EL (cell line): ENCODE results near the gene RAB11FIP3.

Experiments used
- DNase-seq: peaks from one replicate; pipeline ENCODE4 v3.0.0-alpha.2; 2016

The RAB11FIP3 gene

GRCh38 chr16:519841-520687 lies 94.6 kb downstream of the RAB11FIP3 start:
- no peak for DNase-seq

DNA sequence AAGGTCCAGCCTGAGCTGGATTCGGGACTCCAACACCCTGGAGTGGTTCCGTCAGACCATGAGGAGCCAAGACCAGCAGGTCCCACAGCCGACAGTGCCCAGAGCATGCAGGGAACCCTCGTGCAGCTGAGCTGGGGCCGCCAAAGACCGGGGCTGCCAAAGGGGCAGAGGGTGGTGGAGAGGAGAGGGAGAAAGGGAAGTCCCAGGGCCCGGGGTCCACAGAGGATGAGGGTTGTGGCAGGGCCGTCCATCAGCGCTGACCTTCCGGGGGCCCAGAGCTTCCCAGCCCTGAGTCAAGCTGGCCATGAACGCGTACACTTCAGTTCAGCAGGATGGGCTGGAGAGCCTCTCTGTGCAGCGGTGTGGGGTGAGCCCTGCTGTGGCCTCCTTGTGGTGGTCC lies 95.4 kb downstream of the RAB11FIP3 start:
- no peak for DNase-seq

DNA sequence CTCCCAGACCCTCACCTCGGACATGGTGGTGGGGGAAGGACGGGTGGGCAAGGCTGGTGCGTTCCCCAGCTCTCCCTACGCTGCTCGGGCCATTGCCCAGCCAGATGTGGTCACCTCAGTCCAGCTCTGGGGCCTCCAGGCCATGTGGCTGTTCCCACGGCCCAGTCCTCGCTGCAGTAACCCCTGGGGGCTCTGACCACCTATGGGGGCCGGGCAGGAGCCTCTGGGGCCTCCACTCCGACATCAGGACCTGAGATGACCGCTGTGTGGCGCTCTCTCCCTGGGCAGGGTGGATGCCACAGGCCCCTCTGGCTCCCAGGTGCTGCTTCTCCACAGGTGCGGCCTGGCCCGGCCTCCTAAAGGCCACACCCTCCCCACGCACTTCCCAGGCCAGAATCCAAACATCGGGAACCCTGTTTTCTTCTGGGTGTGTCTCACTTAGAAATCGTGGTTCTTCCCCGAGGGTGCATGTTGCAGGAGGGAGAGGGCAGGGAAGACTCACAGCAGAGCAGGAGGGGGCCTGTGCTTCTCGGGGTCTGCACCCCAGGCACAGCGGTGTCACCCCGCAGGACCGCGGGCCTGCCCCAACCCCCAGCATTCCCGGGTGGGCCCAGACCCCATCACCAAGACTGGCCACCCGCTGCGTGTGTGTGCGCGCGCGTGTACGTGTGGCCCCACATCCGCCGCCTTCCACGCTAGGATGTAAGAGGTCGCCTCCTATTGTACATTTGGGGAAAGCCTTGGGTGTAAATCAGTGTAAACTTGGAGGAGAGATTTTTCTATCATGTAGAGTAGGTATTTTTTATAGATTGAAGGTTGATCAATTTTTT lies 96.1 kb downstream of the RAB11FIP3 start:
- DNase-seq: no peak

DNA sequence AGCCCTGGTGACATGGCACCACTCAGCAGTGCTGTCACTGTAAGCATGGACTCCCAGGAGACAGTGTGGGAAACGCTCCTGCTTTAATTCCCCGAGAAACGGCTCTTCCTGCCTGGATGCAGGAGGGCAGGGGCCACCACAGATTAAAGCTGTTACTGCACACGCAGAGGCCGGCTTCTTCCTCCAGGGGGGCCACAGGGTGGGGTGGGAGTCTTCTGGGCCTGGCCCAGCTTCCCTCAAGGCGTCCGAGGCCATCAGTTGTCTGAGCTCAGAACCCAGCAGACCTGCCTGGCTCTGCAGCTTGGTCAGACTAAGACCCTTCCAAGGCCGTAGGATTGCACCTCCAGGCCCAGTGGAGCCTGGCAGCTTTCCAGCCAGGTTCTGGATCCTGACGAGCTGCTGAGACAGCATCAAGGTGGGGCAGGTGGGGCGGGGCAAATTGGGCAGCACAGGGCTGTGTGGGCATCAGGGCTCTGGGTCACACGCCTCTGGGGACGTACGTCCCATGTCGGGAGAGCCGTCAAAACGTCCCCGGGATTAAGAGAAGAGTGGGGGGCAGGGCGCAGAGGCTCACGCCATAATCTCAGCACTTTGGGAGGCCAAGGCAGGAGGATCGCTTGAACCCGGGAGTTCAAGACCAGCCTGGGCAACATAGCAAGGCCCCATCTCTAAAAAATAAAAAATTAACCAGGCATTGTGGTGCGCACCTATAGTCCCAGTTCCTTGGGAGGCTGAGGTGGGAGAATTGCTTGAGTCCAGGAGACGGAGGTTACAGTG lies 97.1 kb downstream of the RAB11FIP3 start:
- no peak for DNase-seq

DNA sequence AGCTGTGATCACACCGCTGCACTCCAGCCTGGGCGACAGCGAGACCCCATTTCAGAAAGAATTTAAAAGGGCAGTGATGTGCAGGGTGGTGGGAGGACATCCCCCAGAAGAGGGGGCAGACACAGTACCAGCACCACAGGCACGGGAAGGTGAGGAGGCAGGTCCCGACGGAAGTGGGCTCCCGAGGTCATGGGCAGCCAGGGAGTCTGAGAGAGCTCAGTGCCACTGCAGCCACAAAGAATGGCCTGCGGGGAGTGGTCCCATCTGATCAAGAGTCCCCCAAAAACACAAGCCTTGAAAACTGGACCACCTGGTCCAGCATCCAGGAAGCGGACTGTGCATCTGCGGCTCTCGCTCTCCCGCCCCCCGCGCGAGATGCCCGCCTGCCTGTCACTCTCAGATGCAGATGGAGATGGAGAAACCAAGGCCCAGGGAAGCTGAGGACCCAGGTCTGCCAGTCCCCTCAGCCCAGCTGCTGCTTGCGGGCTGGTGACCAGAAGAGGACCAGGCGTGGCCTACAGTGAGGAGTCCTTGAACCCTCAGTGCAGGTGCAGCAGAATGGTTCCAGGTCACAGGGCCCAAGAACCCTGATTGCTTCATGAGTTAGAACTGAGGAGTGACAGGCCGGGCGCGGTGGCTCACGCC lies 97.8 kb downstream of the RAB11FIP3 start:
- DNase-seq: no peak

GRCh38 chr16:524274-525040 lies 99.0 kb downstream of the RAB11FIP3 start:
- no peak for DNase-seq

DNA sequence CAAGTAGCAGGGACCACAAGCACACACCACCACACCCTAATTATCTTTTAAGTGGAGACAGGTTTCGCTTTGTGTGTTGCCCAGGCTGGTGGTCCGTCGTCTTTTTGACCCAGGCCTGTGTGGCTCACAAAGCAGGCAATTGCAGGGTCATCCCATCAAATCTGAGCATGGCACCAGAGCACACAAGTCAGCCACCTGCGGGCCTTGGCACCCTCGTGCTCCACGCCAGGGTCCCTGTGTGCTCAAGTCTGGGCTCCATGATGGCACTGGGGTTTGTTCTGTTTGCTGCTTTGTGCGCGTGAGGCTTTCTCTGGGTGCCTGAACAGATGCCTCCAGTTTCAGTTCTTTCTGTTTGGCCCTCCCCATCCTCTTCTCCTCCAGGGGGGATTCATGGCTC lies 99.7 kb downstream of the RAB11FIP3 start:
- no peak for DNase-seq

GRCh38 chr16:525520-526180 lies 100.2 kb downstream of the RAB11FIP3 start:
- peak; percentile 93 for DNase-seq

GRCh38 chr16:526181-527014 lies 100.9 kb downstream of the RAB11FIP3 start:
- peak; percentile 45 for DNase-seq

DNA sequence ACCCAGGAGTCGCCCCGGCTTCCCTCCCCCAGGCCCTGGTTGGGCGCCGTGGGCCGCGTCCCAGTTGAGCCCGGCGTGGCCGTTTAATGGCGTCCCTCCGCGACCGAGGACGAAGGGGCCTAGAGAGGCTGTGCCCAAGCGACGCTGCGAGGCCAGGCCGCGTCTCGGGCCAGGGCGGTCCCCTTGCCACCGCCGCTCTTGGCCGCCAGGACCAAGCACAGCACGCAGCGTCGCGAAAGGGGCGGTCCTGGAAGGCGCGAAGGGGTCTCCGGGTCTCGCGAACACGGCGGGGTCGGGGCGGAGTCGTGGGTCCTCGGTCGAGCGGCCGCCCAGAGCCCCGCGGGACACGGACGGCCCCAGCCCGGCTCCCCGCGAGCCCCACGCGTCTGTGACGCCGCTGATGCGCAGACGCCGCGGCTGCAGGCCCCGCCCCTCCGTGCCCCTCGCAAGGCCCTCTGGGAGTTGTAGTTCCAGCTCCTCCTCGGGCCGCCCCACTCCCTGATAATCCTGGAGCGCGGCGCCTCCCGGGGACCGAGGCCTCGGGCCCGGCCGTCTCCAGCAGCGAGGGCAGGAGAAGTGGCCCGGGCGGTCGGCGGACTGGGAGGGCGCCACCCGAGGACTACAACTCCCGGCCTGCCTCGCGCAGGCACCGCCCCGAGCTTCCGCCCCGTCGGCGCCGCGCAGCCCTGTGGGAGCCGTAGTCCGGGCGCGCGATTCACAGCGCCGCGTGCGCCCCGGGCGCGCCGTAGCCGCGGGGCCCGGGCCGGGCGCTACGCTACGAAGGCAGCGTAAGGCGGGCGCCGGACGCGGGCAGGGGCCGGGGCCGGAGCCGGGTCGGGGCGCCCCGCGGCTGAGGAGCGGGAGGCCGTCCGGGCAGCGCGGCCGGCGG lies 101.8 kb downstream of the RAB11FIP3 start, which contains the start of gene CAPN15:
CAPN15 (plus strand) TSS at position 698 of the 889 bp plus-strand sequence. CDS start 19,127 bp downstream, outside the sequence.
- peak; percentile 87 for DNase-seq

GRCh38 chr16:528111-529011 lies 102.9 kb downstream of the RAB11FIP3 start:
- peak; percentile 88 for DNase-seq

- DNase-seq: no peak
Observed at GRCh38 chr16:529012-529575, 103.6 kb downstream of the RAB11FIP3 start.

DNA sequence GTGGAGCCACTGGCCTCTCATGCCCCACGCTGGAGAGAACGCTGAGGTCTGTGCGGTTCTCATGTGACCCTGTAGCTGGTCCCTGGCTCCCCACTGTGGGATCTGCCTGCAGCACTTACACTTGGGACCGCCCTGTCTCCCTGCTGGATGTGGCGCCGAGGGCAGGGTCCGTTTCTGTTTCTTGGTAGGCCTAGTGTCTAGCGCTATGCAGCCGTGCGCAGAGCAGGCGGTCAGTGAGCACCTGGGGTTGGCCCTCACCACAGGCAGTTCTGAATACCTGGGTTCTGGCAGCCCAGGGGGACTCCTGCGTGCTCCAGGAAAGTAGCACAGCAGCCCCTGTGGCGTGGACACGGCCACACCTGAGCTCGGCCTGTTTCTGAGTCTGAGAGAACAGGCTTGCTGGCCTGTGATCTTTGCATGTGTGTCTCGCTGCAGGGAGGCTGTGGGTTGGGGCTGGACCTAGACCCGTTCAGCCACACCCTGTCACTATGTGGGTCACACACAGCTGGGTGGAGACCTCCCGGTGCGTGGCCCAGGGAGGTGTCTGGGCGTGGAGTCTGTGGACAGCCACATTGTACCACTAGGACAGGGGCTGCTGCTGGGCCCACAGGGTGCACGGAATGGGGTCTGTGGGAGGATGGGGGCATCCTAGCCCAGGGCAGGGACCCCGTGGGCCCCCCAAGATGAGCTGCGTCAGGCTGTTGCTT lies 104.8 kb downstream of the RAB11FIP3 start:
- no peak for DNase-seq

GRCh38 chr16:531494-532125 lies 106.2 kb downstream of the RAB11FIP3 start:
- no peak for DNase-seq

DNA sequence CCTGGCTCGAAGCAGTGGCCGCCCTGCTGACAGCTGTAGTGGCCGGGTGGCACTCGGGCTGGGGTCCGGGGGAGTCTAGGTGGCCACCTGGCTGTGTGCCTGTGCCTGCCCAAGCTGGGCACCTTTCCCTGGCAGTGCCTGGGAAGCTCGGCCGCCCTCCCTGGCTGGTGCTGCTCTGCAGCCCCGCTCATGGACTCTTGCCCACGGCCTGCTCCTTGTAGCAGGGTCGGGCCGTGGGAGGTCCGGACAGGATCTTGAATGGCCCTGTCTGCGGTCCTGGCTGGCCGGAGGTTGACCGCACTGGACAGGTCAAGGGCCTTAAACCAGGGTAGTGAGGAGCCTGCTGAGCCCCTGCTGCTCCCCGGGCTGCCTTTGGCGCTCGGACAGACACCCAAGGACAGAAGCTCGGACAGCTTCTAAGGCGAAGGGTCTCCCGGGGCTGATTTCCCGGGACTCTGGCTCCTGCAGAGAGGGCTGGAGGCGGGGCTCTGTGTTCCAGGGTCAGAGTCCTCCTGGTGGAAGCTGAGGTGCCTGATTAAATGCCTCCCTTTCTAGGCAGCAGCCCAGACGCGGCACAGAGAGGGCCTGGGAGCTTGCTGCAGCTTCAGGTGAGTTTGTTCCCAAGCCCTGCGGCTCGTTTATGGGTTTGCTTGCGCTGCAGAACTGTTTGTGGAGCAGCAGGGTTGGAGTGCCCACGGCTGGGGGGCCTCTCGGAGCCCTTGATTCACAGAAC lies 108.1 kb downstream of the RAB11FIP3 start:
- DNase-seq: no peak

DNA sequence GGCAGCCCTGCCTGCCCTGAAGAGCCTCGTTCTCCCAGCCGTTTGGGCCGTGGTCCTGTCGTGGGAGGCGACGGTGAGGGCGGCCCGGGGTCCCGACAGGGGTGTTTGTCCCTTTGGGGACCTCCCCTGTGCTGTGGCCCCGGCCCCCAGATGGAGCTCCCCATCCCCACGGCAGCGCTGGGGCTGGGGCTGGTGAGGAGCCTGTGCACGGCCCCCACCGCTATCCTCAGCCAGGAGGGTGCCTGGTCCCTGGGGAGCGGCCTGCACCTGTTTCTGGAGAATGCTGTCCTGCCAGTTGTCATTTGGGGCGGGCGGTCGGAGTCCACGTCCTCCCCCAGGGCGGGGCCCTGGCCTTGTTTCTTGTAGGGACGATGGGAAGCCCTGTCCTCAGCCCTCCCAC lies 108.7 kb downstream of the RAB11FIP3 start:
- DNase-seq: no peak
